Stimulated activated CD4-positive, alpha-beta T cell treated with anti-CD3 and anti-CD28 coated beads, Interleukin-4, amount 100 ng/mL, for 1 hour (primary cell): ENCODE results near the gene ARHGEF26.

Source experiments
- DNase-seq: peaks from one replicate; pipeline ENCODE4 v3.0.0-alpha.2; 2020

ARHGEF26 gene

DNA sequence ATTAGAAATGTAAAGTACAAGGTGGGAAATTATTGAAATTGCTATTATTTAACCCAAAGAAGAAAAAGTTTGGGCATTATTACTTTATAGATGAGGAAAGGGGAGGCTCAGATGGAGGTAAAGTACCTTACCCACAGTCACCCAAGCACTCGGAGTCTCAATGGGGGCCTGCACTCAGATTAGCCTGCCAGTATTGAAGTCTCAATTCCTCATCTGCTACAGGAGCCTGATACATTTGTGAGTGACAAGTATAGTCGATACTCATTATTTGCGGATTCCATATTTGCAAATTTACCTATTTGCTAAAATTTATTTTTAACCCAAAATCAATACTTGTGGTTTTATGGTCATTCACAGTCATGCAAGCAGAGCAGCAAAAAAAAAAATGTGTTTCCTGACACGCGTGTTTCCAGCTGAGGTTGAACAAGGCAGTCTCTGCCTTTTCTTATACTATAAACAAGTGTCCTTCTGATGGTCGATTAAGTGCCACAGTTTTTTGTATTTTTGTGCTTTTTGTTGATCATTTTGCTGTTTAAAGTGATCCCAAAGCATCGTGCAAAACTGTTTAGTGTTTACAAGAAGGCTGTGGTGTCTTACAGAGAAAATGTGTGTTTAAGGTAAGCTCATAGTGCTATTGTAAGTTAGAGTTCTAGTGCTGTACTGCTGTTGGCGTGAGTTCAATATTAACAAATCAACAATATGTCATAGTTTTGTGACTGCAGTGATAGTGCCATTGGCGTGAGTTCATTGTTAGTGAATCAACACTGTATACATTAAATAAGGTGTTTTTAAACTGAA is 48.0 kb downstream of the ARHGEF26 start:
- DNase-seq = no peak

DNA sequence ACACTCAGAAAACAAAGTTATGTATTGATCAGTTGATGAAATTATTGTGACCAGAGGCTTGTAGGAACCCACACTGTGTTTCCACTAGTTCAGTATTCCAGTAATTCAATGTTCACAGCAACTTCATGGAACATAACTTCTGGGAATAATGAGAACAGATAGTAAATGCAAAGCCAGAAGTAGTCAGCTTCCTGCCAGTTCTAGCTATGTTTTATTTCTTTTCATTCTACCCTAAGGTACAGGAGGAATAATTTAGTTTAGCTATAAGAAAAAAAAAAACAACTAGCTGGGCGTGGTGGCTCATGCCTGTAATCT is 48.6 kb downstream of the ARHGEF26 start:
- no peak for DNase-seq

GRCh38 chr3:154170300-154170699 is 49.1 kb downstream of the ARHGEF26 start:
- no peak for DNase-seq

- no peak for DNase-seq
These were observed 53.9 kb downstream of the ARHGEF26 start for GRCh38 chr3:154175041-154175440.

DNA sequence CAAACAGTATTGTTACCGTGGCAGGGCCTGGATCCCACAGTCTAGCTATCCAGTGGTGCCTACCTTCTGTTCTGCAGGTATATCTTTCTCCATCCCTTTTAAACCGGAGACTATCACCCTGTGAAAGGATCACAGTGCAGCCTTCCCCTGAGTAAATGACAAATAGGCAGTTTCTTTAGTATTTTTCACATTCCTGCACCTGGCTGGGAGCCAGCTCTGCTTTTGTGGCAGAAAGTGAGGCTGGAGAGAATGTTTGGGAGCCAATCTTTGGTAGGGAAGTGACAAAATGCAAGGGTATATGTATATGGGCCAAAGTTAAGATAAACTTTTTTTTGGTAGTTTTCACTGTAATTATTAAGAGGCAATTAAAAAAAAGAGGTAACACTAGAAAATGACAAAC is 54.8 kb downstream of the ARHGEF26 start:
- no peak for DNase-seq

DNA sequence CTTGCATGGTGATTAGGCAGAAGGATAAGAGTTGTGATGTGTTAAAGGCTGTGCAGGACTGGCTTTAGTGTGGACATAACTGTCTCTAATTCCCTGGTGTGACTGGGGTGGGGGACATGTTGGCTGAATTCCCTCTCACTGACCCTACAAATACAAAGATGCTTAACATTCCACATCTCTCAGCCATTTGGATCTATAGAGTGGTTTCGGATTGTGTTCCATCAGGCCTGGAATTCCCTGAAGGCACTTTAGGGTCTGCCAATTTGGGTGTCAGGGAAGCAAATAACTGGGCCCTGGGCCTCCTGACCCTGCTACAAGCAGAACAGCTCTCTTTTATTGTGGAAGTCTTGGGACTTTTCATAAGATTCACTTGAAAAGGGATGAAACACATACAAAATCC is 56.2 kb downstream of the ARHGEF26 start:
- DNase-seq = no peak

- no peak for DNase-seq
These were observed 57.0 kb downstream of the ARHGEF26 start for GRCh38 chr3:154178172-154178571.

DNA sequence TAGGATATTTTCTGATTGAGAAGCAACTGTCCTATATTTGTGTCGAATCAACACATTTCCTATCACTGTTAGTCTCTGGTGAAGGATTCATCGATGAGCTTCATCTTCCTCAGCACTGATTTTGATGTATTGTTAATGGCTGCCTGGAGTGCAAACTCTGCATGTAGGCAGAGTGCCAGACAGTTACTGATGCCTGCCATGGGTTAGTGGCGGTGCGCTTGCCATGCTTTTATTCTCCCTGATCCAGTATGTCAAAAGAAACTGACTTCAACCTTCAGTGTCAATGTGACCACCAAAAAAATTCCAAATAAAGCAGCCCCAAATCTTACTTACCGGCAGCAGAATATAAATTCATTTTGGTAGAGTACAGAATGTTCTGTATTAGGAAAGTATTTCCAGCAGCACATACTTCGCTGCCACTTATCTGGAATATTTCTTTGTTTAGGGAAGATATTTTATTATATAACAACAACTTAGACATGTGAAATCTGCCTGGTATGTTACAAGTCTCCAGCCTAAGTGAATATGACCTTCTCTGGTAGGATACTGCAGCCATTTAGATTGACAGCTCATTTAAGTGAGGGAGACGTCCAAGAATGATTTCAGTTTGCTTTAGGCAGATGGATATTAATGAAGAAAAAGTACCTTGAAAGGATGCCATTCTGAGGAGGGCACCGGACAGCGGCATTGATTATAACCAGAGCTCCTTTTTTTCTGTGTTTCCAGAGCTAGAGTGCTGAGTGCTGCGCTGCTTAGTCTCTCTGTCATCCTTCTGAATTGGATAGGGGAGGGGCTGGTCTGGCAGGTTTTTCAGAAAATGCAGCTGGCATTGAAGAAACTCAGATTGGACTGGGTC is 59.9 kb downstream of the ARHGEF26 start:
- DNase-seq = no peak

GRCh38 chr3:154182322-154182922 is 61.2 kb downstream of the ARHGEF26 start:
- no peak for DNase-seq

GRCh38 chr3:154182975-154183374 is 61.8 kb downstream of the ARHGEF26 start:
- DNase-seq = no peak

DNA sequence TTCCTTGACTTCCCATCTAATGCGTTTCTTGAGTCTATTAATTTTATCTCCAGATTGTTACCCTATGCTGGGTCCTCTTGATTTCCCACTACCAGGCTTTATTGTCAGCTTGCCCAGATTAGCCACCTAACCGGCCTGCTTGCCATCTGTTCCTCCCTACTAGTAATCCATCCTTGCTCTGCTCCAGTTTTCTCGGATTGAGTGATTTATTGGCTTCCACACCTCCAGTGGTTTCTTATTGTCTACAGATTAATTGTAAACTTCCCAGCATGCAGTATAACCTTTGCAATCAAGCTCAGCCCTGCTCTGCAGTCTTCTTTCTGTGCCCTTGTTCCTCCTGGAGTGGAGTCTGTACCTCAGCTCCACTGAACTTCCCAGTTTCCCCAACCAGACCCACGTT is 63.4 kb downstream of the ARHGEF26 start:
- DNase-seq = no peak

GRCh38 chr3:154188437-154188836 is 67.2 kb downstream of the ARHGEF26 start:
- DNase-seq = no peak

DNA sequence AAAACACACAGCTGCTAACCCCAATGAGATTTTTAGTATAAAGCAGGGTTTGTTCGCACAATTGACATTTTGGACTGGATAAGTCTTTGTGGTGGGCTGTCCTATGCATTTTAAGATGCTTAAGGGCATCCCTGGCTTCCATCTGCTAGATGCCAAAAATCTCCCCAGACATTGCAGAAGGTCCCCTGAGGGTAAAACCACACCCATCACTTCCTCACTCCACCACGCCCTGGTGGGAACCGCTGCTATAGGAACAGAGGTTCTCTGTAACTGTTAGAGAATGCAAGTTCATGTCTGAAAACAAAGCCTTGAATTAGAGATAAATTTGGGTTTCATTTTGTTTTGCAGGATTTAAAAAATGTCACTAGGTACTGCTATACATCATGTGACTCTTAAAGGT is 67.7 kb downstream of the ARHGEF26 start:
- DNase-seq = no peak

DNA sequence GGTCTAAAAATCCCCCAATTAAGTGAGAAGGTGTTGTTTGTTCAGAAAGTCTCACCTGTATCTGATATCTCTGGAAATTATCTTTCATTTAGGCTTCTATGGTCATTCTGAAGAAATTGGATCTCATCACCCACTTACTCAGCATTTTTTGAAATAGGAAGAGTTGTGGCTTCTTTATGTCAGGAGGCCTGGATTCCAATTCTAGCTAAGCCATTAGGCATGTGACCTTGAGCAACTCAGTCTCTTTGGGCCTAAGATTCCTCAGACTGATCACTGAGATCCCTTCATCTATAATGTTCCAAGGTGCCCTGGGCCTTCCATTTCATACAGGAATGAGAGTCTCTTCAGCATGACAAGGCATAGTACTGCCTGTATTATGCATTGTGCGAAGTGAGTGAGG is 70.3 kb downstream of the ARHGEF26 start:
- DNase-seq = no peak

DNA sequence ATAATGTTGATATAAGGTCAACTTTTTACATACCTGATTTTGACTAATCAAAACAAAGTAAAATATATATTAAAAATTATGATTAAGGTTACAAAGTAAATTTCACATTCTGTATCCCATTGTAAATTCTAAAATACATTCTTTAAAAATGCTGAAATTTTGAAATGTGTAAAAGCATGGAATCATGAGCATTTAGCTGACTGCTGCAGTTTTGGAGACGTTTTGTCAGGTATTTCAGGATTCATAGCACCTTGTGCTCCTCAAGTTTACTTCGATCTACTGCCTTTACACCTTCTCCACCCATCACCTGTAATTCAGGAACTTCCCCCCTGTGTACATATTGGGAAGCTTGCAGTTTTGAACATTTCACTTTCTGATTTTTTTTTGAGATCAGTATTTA is 71.0 kb downstream of the ARHGEF26 start:
- DNase-seq = no peak

- DNase-seq = no peak
These were observed 71.9 kb downstream of the ARHGEF26 start for GRCh38 chr3:154193000-154193615.

DNA sequence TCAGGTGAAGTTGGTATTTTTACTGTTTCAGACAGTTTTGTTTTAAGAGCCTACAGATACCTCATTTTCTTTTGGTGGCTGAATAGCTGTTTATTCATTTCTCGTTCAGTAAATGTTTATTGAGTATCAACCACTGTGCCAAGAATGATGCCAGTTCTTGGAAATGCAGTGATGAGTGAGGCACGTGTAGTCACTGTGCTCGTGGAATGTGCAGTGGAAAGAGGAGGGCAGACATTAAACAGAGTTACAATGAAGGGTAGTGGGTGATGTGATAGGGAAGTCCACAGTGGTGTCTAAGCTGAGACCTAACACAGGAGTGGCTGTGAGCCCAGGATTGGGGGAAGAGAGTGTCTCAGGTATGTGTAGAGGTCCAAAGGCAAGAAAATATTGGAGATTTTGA is 73.7 kb downstream of the ARHGEF26 start:
- no peak for DNase-seq

GRCh38 chr3:154195620-154196356 is 74.6 kb downstream of the ARHGEF26 start:
- no peak for DNase-seq

GRCh38 chr3:154197751-154198150 is 76.6 kb downstream of the ARHGEF26 start:
- no peak for DNase-seq

- DNase-seq = no peak
These were observed 88.3 kb downstream of the ARHGEF26 start for GRCh38 chr3:154209499-154209898.

DNA sequence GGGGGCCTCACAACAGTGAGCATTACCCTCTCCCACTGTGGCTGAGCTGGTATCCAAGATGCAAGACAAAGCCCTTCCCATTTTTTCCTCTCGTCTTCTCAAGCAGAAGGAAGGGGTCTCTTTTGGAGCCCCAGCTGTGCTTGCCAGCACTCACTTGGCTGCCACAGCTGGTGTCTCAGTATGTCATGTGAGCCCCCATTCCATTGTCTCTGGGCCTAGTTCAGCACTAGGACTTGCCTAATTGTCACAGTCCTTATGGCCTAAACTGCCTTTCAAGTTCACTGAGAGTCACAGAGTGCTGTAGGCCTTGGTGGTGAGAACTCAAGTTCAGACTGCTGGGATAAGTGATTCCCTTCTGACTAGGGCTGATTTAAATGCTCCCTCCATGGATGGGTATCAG is 89.8 kb downstream of the ARHGEF26 start:
- DNase-seq = no peak

GRCh38 chr3:154214306-154214705 is 93.1 kb downstream of the ARHGEF26 start:
- DNase-seq = no peak

DNA sequence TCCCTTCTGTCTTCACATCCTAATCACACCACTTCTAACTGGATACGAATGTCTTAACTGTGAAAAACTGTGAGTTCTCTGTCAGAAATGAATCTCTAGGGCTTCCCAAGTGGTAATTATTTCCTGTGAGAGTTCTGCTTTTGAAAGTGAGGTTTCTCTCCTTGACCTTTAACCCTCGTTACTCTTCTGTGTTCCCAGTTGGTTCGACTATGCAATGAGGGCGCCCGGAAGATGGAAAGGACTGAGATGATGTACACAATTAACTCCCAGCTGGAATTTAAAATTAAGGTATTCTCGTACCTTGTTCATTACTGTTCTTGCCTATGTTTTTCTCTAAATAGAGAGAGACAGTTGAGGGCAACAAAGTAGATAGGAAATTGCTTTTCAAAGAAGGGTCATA is 96.5 kb downstream of the ARHGEF26 start:
- no peak for DNase-seq
